H9 (cell line): ENCODE measurements around the gene UCP2. TPM values are rescaled to one million over a fixed set of nuclear protein-coding genes. Genes with fewer than 3 reads are reported as not detected.

ENCODE experiments used
- DNase-seq: peaks from one replicate; pipeline ENCODE4 v3.0.0-alpha.2; 2017
- H2AFZ ChIP-seq: one replicate; pipeline ENCODE4 v1.6.1; 2013; ENCODE audit warnings: mild to moderate bottlenecking, low read length, control low read depth, moderate library complexity
- H2AK5ac ChIP-seq: 2 replicates; pipeline ENCODE4 v1.6.1; 2013; ENCODE audit warnings: low read length, control low read depth, mixed read lengths; ENCODE audit not compliant: insufficient read length
- H2BK120ac ChIP-seq: one replicate; pipeline ENCODE4 v1.6.1; 2013; ENCODE audit warnings: low read depth, mild to moderate bottlenecking, low read length, control low read depth, inconsistent platforms; ENCODE audit not compliant: poor library complexity, severe bottlenecking
- H2BK12ac ChIP-seq: 2 replicates; pipeline ENCODE4 v1.6.1; 2013; ENCODE audit warnings: low read length, control low read depth, mixed read lengths, low read depth; ENCODE audit not compliant: insufficient read length
- H2BK15ac ChIP-seq: 2 replicates; pipeline ENCODE4 v1.6.1; 2013; ENCODE audit warnings: low read depth, low read length, control low read depth
- H2BK20ac ChIP-seq: one replicate; pipeline ENCODE4 v1.6.1; 2013; ENCODE audit warnings: low read depth, mild to moderate bottlenecking, low read length, control low read depth, inconsistent platforms; ENCODE audit not compliant: poor library complexity, severe bottlenecking
- H2BK5ac ChIP-seq: 2 replicates; pipeline ENCODE4 v1.6.1; 2013; ENCODE audit warnings: low read length, control low read depth, mixed read lengths; ENCODE audit not compliant: insufficient read length
- H3K14ac ChIP-seq: 2 replicates; pipeline ENCODE4 v1.6.1; 2013; ENCODE audit warnings: low read length, control low read depth; ENCODE audit not compliant: insufficient read depth
- H3K18ac ChIP-seq: 2 replicates; pipeline ENCODE4 v1.6.1; 2013; ENCODE audit warnings: low read depth, mild to moderate bottlenecking, mixed read lengths, low read length, control low read depth; ENCODE audit not compliant: insufficient read length
- H3K23ac ChIP-seq: 2 replicates; pipeline ENCODE4 v1.6.1; 2013; ENCODE audit warnings: low read length, control low read depth, mixed read lengths, low read depth; ENCODE audit not compliant: insufficient read length
- H3K23me2 ChIP-seq: 2 replicates; pipeline ENCODE4 v1.6.1; 2013; ENCODE audit warnings: low read depth, mild to moderate bottlenecking, mixed read lengths, low read length, control low read depth; ENCODE audit not compliant: insufficient read length, poor library complexity, severe bottlenecking
- H3K27ac ChIP-seq: 2 replicates; pipeline ENCODE4 v1.5.1; 2013; ENCODE audit warnings: low read length, control low read depth, mixed read lengths, low read depth; ENCODE audit not compliant: insufficient read length
- H3K27me3 ChIP-seq: 2 replicates; pipeline ENCODE4 v1.6.1; 2013; ENCODE audit warnings: low read length, control low read depth, inconsistent platforms; ENCODE audit not compliant: insufficient read depth
- H3K4ac ChIP-seq: 2 replicates; pipeline ENCODE4 v1.6.1; 2013; ENCODE audit warnings: low read depth, mild to moderate bottlenecking, control low read depth, inconsistent platforms, low read length, moderate library complexity
- H3K4me1 ChIP-seq: 2 replicates; pipeline ENCODE4 v1.6.1; 2013; ENCODE audit warnings: low read length, control low read depth, inconsistent platforms; ENCODE audit not compliant: insufficient read depth
- H3K4me2 ChIP-seq: 2 replicates; pipeline ENCODE4 v1.6.1; 2013; ENCODE audit warnings: low read length, control low read depth, mixed read lengths; ENCODE audit not compliant: insufficient read length, insufficient read depth
- H3K56ac ChIP-seq: 2 replicates; pipeline ENCODE4 v1.6.1; 2013; ENCODE audit warnings: low read depth, mild to moderate bottlenecking, mixed read lengths, low read length, control low read depth; ENCODE audit not compliant: insufficient read length
- H3K79me1 ChIP-seq: 2 replicates; pipeline ENCODE4 v1.6.1; 2013; ENCODE audit warnings: low read depth, mild to moderate bottlenecking, moderate library complexity, low read length, control low read depth, inconsistent platforms; ENCODE audit not compliant: insufficient read depth, poor library complexity, severe bottlenecking
- H3K79me2 ChIP-seq: 2 replicates; pipeline ENCODE4 v1.6.1; 2013; ENCODE audit warnings: low read length, control low read depth, inconsistent platforms; ENCODE audit not compliant: insufficient read depth
- H3K9ac ChIP-seq: 2 replicates; pipeline ENCODE4 v1.6.1; 2013; ENCODE audit warnings: low read length, control low read depth, mixed read lengths; ENCODE audit not compliant: insufficient read length; ENCODE audit errors: extremely low read depth
- H3K9me3 ChIP-seq: one replicate; pipeline ENCODE4 v1.6.1; 2013; ENCODE audit warnings: low read depth, low read length, inconsistent platforms; ENCODE audit not compliant: control insufficient read depth
- H3T11ph ChIP-seq: one replicate; pipeline ENCODE4 v1.6.1; 2013; ENCODE audit warnings: mild to moderate bottlenecking, low read length, control low read depth, inconsistent platforms
- H4K20me1 ChIP-seq: one replicate; pipeline ENCODE4 v1.6.1; 2013; ENCODE audit not compliant: control insufficient read depth, insufficient read length, insufficient read depth
- H4K5ac ChIP-seq: 2 replicates; pipeline ENCODE4 v1.6.1; 2013; ENCODE audit warnings: low read depth, mild to moderate bottlenecking, mixed read lengths, low read length, control low read depth; ENCODE audit not compliant: insufficient read length
- H4K8ac ChIP-seq: replicated peaks from 2 replicates; pipeline ENCODE4 v1.6.1; 2013; ENCODE audit warnings: low read length, control low read depth, mixed read lengths, low read depth; ENCODE audit not compliant: insufficient read length
- H4K91ac ChIP-seq: 2 replicates; pipeline ENCODE4 v1.6.1; 2013; ENCODE audit warnings: low read depth, mild to moderate bottlenecking, moderate library complexity, mixed read lengths, low read length, control low read depth; ENCODE audit not compliant: insufficient read length
- H3K27ac Mint-ChIP-seq, 3 experiments: 2 replicates in 2 of 3; 3 replicates in 1 of 3; pipeline ENCODE4 v1.8.0; 2020 to 2021; ENCODE audit warnings: mixed read lengths in 3 of 3, mild to moderate bottlenecking in 1 of 3, moderate library complexity in 1 of 3
- H3K27me3 Mint-ChIP-seq: 2 replicates; pipeline ENCODE4 v1.8.0; 2021; ENCODE audit warnings: low read depth, mild to moderate bottlenecking, moderate library complexity, mixed read lengths
- H3K36me3 Mint-ChIP-seq, 3 experiments: 2 replicates in 2 of 3; 3 replicates in 1 of 3; pipeline ENCODE4 v1.8.0; 2020 to 2021; ENCODE audit warnings: low read depth in 3 of 3, mixed read lengths in 3 of 3; ENCODE audit not compliant: insufficient read depth in 1 of 3
- H3K4me1 Mint-ChIP-seq, 2 experiments: 2 replicates each; pipeline ENCODE4 v1.8.0; 2020; ENCODE audit warnings: mixed read lengths in 2 of 2
- H3K4me3 Mint-ChIP-seq, 2 experiments: 2 replicates in 1 of 2; 3 replicates in 1 of 2; pipeline ENCODE4 v1.8.0; 2020 to 2021; ENCODE audit warnings: mild to moderate bottlenecking in 2 of 2, mixed read lengths in 2 of 2, moderate library complexity in 1 of 2
- H3K9me3 Mint-ChIP-seq, 2 experiments: 2 replicates in 1 of 2; 3 replicates in 1 of 2; pipeline ENCODE4 v1.8.0; 2020; ENCODE audit warnings: mild to moderate bottlenecking in 2 of 2, mixed read lengths in 2 of 2, moderate library complexity in 1 of 2
- WGBS: extraction: QIAGEN DNeasy Blood & Tissue Kit; methylation state at CpG from one replicate; pipeline ENCODE4 v1.1.7; 2013; ENCODE audit warnings: missing lambda C conversion rate, low lambda C conversion rate, mixed read lengths; ENCODE audit not compliant: insufficient read length; ENCODE audit errors: extremely low coverage; 5-methylcytosine and 5-hydroxymethylcytosine counted together
- total RNA-seq: library from RNA; stranded (reverse); gene quantifications from 2 replicates; pipeline ENCODE4 v1.2.1, GENCODE V29; 2021
- TF ChIP-seq, protein P1 (sequence below): fragments of 200-600 bp; sonication (generic); conservative IDR thresholded peaks from 3 replicates; pipeline ENCODE4 v1.8.0; 2021; ENCODE audit warnings: antibody characterized with exemption, mild to moderate bottlenecking

UCP2 gene
- total RNA-seq, 1 experiment from 2014 or later, result 62.1 TPM

- H2BK15ac ChIP-seq, result no peak overlapping the region
- H4K8ac ChIP-seq, result no peak overlapping the region
- H3K36me3 Mint-ChIP-seq, result peaks cover 13 to 26% (median 24%) of the 10 kb centered on the region in 3 experiments; a peak in 6 of 7 replicates
- peaks cover 5 to 6% of the 10 kb centered on the region in 2 experiments for H3K4me1 Mint-ChIP-seq
- no peak overlapping the region for H2AFZ ChIP-seq
- H3K9me3 ChIP-seq, result no peaks in the 10 kb centered on the region
- H3K27ac ChIP-seq, result no peak overlapping the region
- H3K79me1 ChIP-seq, result no peaks in the 10 kb centered on the region
- H4K5ac ChIP-seq, result no peak overlapping the region
- no peak overlapping the region for H3T11ph ChIP-seq
- H3K4me1 ChIP-seq, result no peaks in the 10 kb centered on the region
- H3K4me3 Mint-ChIP-seq, result no peak overlapping the region
- no peak overlapping the region for H2AK5ac ChIP-seq
- TF ChIP-seq, protein P1, sequence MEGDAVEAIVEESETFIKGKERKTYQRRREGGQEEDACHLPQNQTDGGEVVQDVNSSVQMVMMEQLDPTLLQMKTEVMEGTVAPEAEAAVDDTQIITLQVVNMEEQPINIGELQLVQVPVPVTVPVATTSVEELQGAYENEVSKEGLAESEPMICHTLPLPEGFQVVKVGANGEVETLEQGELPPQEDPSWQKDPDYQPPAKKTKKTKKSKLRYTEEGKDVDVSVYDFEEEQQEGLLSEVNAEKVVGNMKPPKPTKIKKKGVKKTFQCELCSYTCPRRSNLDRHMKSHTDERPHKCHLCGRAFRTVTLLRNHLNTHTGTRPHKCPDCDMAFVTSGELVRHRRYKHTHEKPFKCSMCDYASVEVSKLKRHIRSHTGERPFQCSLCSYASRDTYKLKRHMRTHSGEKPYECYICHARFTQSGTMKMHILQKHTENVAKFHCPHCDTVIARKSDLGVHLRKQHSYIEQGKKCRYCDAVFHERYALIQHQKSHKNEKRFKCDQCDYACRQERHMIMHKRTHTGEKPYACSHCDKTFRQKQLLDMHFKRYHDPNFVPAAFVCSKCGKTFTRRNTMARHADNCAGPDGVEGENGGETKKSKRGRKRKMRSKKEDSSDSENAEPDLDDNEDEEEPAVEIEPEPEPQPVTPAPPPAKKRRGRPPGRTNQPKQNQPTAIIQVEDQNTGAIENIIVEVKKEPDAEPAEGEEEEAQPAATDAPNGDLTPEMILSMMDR, result no peak
- no peak overlapping the region for H3K4me2 ChIP-seq
- no peaks in the 10 kb centered on the region for H3K27me3 Mint-ChIP-seq
- no peak overlapping the region for H2BK12ac ChIP-seq
- no peak overlapping the region for H3K4ac ChIP-seq
- H3K79me2 ChIP-seq, result no peaks in the 10 kb centered on the region
- no peak for DNase-seq
- no peak overlapping the region for H3K56ac ChIP-seq
- no peaks in the 10 kb centered on the region for H3K27me3 ChIP-seq
- no peak overlapping the region for H3K18ac ChIP-seq
- H3K14ac ChIP-seq, result no peak overlapping the region
- no peak overlapping the region for H3K9ac ChIP-seq
- no peak overlapping the region for H2BK5ac ChIP-seq
- H2BK120ac ChIP-seq, result no peak overlapping the region
- H3K23me2 ChIP-seq, result no peaks in the 10 kb centered on the region
- H4K20me1 ChIP-seq, result no peaks in the 10 kb centered on the region
- H3K9me3 Mint-ChIP-seq, result peaks cover 6 to 12% of the 10 kb centered on the region in 2 experiments
- no peak overlapping the region for H4K91ac ChIP-seq
- H3K27ac Mint-ChIP-seq, result no peak overlapping the region
- no peak overlapping the region for H2BK20ac ChIP-seq
- no peak overlapping the region for H3K23ac ChIP-seq
- WGBS, result no CpG with 5 or more reads among the region's 7 CpGs
Measured at GRCh38 chr11:73932781-73933180, 49.9 kb downstream of the UCP2 start.
